Activated CD4-positive, alpha-beta T cell treated with anti-CD3 and anti-CD28 coated beads for 36 hours (primary cell): Measurements from ENCODE around the gene CLSTN2. TPM values are rescaled to one million over a fixed set of nuclear protein-coding genes. Genes with fewer than 3 reads are reported as not detected.

Experiments used
- ATAC-seq: fragments of 200-7000 bp; cut with Tn5 transposase; one replicate; pipeline ENCODE4 v1.10.0; 2021; ENCODE audit warnings: mild to moderate bottlenecking, moderate library complexity
- CTCF ChIA-PET: fragments of 350-600 bp; sonication (Branson Sonifier 250); formaldehyde crosslinking; loops from one replicate; lab custom pipeline; 2021; ENCODE audit warnings: antibody characterized with exemption; lab: Charles Lee
- POLR2A ChIA-PET: fragments of 350-600 bp; sonication (Branson Sonifier 250); formaldehyde crosslinking; loops from one replicate; lab custom pipeline; 2021; ENCODE audit warnings: antibody characterized with exemption, inconsistent platforms; lab: Charles Lee
- DNase-seq: peaks from one replicate; pipeline ENCODE4 v3.0.0-alpha.2; 2020
- H3K27ac Mint-ChIP-seq: one replicate; pipeline ENCODE4 v1.8.0; 2021; ENCODE audit warnings: mixed read lengths
- H3K27me3 Mint-ChIP-seq: one replicate; pipeline ENCODE4 v1.8.0; 2021; ENCODE audit warnings: mixed read lengths
- H3K36me3 Mint-ChIP-seq: one replicate; pipeline ENCODE4 v1.8.0; 2021; ENCODE audit warnings: low read depth, mixed read lengths
- H3K4me1 Mint-ChIP-seq: one replicate; pipeline ENCODE4 v1.8.0; 2021; ENCODE audit warnings: mixed read lengths
- H3K4me3 Mint-ChIP-seq: one replicate; pipeline ENCODE4 v1.8.0; 2021; ENCODE audit warnings: mild to moderate bottlenecking, moderate library complexity, mixed read lengths
- H3K9me3 Mint-ChIP-seq: one replicate; pipeline ENCODE4 v1.8.0; 2021; ENCODE audit warnings: low read depth, mixed read lengths
- intact Hi-C, 2 experiments: fragments of 100-400 bp; cut with DNase I in 1 of 2; cut with micrococcal nuclease in 1 of 2; formaldehyde crosslinking; loops; one replicate each; pipeline versions ENCODE4 v1.14.2 to v1.15.1; 2022 to 2024; cut with DNase I, micrococcal nuclease
- total RNA-seq, 2 experiments: library from RNA; stranded (reverse); gene quantifications; one replicate each; pipeline ENCODE4 v1.2.3, GENCODE V29; 2021

The CLSTN2 gene
- total RNA-seq, 2 experiments from 2014 or later, result not detected

DNA sequence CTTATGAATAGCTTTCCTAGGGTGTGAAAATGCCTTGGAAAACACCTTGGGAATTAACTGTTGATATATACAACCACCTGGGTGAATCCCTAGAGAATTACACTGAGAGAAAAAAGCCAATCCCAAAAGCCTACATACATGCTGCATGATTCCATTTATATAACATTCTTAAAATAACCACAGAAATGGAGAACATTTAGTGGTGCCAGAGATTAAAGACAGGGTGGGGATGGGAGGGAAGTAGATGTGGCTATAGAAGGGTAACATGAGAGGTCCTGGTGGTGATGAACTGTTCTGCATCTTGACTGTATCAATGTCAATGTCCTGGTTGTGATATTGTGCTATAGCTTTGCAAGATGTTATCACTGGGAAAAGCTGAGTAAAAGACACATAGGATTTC lies 291.0 kb downstream of the CLSTN2 start:
- H3K9me3 Mint-ChIP-seq, result peaks cover 16% of the 10 kb centered on the region
- peaks cover 8% of the 10 kb centered on the region for H3K27me3 Mint-ChIP-seq
- no peak for DNase-seq
- no peaks in the 10 kb centered on the region for H3K36me3 Mint-ChIP-seq
- H3K4me3 Mint-ChIP-seq, result no peak overlapping the region
- intact Hi-C loops, result no loop called here
- H3K4me1 Mint-ChIP-seq, result no peaks in the 10 kb centered on the region
- ATAC-seq, result no peak
- ChIA-PET CTCF (no interaction called here), POLR2A (no interaction called here)
- no peak overlapping the region for H3K27ac Mint-ChIP-seq

DNA sequence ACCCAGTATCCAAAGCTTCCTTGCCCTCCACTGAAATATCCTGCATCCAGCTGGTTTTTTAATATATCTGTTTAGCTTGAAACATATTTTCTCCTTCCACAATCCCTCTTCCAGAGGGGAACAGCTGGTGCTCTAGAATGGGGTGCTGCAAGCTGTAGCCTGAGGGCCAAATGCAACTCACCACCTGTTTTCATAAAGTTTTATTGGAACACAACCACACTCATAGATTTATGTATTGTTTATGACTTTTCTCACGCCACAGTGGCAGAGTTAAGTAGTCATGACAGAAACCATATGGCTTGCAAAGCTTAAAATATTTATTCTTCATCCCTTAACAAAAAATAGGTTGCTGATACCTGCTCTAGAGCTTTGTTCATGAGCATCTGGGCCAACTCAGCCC lies 298.7 kb downstream of the CLSTN2 start:
- no peak for DNase-seq
- H3K4me3 Mint-ChIP-seq, result no peak overlapping the region
- CTCF ChIA-PET, result no interaction called here
- no peaks in the 10 kb centered on the region for H3K4me1 Mint-ChIP-seq
- H3K36me3 Mint-ChIP-seq, result no peaks in the 10 kb centered on the region
- intact Hi-C loops, result no loop called here
- H3K27me3 Mint-ChIP-seq, result peaks cover 5% of the 10 kb centered on the region
- no peak for ATAC-seq
- POLR2A ChIA-PET, result no interaction called here
- H3K9me3 Mint-ChIP-seq, result peaks cover 7% of the 10 kb centered on the region
- H3K27ac Mint-ChIP-seq, result no peak overlapping the region

DNA sequence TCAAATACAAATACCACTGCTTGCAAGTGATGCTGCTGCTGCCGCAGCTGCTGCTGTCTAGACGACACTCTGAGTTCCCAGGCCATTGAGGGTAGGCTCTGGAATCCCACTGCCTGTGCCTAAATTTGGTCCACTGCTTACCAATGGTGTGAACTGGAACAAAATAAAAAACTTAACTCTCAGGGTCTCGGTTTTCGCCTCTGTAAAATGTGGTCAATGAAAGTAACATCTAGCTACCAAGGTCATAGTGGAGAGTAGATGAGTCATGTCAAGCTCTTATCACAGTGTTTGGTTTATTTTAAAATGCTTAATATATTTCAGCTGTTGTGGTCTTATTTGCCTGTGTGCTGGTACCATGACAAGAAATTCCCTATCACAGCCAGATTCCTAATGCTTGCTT lies 299.3 kb downstream of the CLSTN2 start:
- no peak for DNase-seq
- no peaks in the 10 kb centered on the region for H3K4me1 Mint-ChIP-seq
- peaks cover 4% of the 10 kb centered on the region for H3K9me3 Mint-ChIP-seq
- H3K4me3 Mint-ChIP-seq, result no peak overlapping the region
- POLR2A ChIA-PET, result no interaction called here
- ATAC-seq, result no peak
- no peaks in the 10 kb centered on the region for H3K36me3 Mint-ChIP-seq
- CTCF ChIA-PET, result no interaction called here
- no peak overlapping the region for H3K27ac Mint-ChIP-seq
- peaks cover 5% of the 10 kb centered on the region for H3K27me3 Mint-ChIP-seq
- intact Hi-C loops, result no loop called here

DNA sequence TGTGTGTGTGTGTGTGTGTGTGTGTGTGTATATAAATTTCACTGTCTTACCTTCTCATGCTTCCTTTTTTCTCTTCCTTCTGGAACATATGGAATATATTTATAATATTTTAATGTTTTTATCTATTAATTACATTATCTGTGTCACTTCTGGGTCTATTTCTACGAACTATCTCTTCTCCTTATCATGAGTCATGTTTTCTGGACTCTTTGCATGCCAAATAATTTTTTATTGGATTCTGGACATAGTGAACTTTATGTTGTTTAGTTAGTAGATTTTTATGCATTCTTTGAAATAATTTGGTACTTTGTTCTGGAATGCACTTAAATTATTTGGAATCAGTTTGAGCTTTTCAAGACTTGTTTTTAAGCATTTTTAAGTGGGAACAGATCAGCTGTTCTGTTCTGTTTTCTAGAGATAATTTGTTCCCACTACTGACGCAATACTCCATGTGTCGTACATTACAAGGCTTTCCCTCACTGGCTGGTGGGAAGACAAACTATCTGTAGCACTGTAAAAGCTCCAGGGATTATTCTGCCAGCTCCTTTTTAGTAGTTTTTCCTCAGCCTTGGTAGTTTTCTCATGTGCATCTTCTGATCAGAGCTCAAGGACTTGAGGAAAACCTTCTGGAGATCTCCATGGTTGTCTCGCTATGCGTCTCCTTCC lies 302.0 kb downstream of the CLSTN2 start:
- intact Hi-C loops, result no loop called here
- Mint-ChIP-seq H3K4me3 (no peak overlapping the region), H3K27ac (no peak overlapping the region), H3K4me1 (no peaks in the 10 kb centered on the region), H3K36me3 (no peaks in the 10 kb centered on the region), H3K9me3 (no peaks in the 10 kb centered on the region), H3K27me3 (peaks cover 2% of the 10 kb centered on the region)
- POLR2A ChIA-PET, result no interaction called here
- no peak for ATAC-seq
- no peak for DNase-seq
- CTCF ChIA-PET, result no interaction called here

DNA sequence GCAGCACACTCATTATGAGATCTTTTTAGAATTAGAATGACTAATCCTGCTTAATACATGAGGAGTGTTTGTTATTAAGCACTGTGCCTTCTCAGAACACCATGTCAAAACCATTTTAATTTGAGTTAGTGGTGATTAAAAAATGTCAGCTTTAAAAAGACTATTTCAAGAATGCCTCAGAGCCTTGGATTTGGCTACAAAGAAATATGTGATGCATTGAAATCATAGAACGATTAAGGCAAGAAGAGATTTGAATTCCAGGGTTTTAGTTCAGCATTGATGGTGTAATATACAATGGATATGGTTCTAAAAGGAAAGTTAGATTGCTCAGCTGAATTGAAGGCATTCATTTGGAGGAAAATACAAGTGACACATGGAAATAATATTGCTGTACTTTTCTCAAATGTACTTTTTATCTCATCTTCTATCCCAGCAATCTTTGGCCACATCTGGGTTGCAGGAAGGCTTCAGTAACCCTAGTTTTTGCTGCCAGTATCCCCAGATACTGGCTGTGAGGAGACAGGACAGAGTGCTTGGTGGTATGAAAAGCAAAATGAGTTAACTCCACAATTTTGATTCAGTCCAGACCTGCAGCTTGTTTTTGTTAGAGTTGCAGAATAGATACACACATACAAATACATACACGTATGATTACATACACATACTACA lies 303.8 kb downstream of the CLSTN2 start:
- POLR2A ChIA-PET, result no interaction called here
- CTCF ChIA-PET, result no interaction called here
- no peak for ATAC-seq
- Mint-ChIP-seq H3K36me3 (no peaks in the 10 kb centered on the region), H3K4me1 (no peaks in the 10 kb centered on the region), H3K27ac (no peak overlapping the region), H3K4me3 (no peak overlapping the region), H3K9me3 (no peaks in the 10 kb centered on the region), H3K27me3 (peaks cover 2% of the 10 kb centered on the region)
- intact Hi-C loops, result no loop called here
- no peak for DNase-seq

DNA sequence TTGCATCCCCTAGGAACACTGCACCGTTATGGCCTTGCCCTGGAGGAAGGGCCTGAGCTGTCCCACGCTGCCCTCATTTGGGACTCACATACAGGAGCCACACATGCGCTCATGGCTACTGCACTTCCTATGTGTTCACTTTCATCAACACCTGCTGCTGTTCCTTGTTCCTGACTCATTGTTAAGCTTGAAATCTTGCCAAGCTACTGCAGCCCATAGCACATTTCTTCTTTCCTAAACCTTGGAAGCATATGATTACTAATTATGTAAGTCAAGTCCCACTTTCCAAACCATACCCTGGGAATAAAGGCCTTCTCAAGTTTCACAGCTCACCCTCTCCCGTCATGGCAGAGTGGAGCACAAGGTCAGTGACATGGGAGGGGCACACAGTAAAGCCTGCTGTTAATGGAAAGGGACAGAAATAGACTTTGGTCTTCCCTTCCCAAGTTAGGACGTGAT lies 307.9 kb downstream of the CLSTN2 start:
- H3K27ac Mint-ChIP-seq, result no peak overlapping the region

DNA sequence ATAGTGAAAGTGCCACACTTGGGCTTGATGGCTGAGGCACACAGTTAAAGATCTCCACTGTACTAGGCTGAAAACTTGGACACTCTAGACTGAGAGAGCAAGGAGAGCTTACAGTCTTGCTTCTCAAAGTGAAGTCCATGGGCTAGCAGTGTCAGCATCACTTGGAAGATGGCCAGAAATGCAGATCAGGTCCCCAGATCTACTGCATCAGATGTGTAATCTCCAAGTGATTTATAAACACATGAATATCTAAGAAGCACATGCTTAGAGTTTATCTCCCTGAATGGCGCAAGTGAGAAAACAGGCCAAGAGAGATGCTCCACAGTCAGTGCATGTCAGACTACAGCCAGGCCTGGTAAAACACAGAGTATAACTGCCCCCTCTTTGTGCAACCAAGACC lies 308.6 kb downstream of the CLSTN2 start:
- Mint-ChIP-seq H3K9me3 (no peaks in the 10 kb centered on the region), H3K27ac (no peak overlapping the region), H3K4me3 (no peak overlapping the region), H3K4me1 (no peaks in the 10 kb centered on the region), H3K36me3 (no peaks in the 10 kb centered on the region), H3K27me3 (no peaks in the 10 kb centered on the region)
- intact Hi-C loops, result no loop called here
- ChIA-PET CTCF (no interaction called here), POLR2A (no interaction called here)
- ATAC-seq, result no peak
- no peak for DNase-seq

More for the DNA sequence above, 307.9 kb downstream of the CLSTN2 start:
- ChIA-PET CTCF (no interaction called here), POLR2A (no interaction called here)
- Mint-ChIP-seq H3K4me3 (no peak overlapping the region), H3K36me3 (no peaks in the 10 kb centered on the region), H3K4me1 (no peaks in the 10 kb centered on the region), H3K9me3 (no peaks in the 10 kb centered on the region), H3K27me3 (no peaks in the 10 kb centered on the region)
- ATAC-seq (no peak), DNase-seq (no peak)
- intact Hi-C loops, result no loop called here

DNA sequence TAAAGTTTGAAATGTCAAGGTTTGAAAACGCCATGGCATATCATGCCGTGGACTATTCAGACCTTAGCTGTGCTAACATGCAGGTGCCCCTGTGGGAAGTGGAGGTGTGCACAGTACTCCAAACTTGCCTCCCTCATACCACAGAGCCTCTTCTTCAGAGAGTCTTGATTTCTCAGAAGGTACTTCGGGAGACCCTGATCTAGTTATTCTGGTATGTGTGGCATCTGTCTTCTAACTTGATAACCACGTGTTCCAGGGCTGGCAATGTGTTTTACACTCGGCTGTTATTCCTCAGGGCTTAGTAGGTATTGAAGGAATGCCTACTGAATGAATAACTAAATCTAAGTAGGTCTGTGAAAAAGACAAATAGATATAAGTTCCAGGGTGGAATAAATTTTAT lies 309.9 kb downstream of the CLSTN2 start:
- CTCF ChIA-PET, result no interaction called here
- no peak overlapping the region for H3K27ac Mint-ChIP-seq
- no peaks in the 10 kb centered on the region for H3K9me3 Mint-ChIP-seq
- ATAC-seq (no peak), DNase-seq (no peak)
- H3K4me1 Mint-ChIP-seq, result no peaks in the 10 kb centered on the region
- no peak overlapping the region for H3K4me3 Mint-ChIP-seq
- POLR2A ChIA-PET, result no interaction called here
- no peaks in the 10 kb centered on the region for H3K27me3 Mint-ChIP-seq
- H3K36me3 Mint-ChIP-seq, result no peaks in the 10 kb centered on the region
- intact Hi-C loops, result no loop called here

DNA sequence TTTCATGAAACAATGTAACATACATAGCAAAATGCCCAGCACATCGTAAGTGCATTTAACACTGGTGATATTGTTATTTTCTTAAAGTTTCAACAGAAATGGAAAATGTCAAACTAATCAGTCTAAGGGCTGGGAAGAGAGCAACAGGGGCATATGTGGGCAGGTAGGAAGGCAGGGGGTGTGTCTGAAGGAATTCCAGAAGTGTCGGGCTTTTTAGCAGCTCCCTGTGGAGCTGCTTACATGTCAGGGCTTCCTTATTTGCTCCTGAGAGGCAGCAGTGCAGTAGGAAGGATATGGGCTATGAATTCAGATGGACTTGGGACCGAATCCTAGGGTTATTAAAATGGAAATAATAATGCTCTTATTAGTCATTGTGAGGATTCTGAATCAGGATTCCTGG lies 311.6 kb downstream of the CLSTN2 start:
- Mint-ChIP-seq H3K4me1 (no peaks in the 10 kb centered on the region), H3K9me3 (no peaks in the 10 kb centered on the region), H3K27me3 (peaks cover 2% of the 10 kb centered on the region), H3K4me3 (no peak overlapping the region), H3K27ac (no peak overlapping the region), H3K36me3 (no peaks in the 10 kb centered on the region)
- DNase-seq (no peak), ATAC-seq (no peak)
- ChIA-PET POLR2A (no interaction called here), CTCF (no interaction called here)
- intact Hi-C loops, result no loop called here

DNA sequence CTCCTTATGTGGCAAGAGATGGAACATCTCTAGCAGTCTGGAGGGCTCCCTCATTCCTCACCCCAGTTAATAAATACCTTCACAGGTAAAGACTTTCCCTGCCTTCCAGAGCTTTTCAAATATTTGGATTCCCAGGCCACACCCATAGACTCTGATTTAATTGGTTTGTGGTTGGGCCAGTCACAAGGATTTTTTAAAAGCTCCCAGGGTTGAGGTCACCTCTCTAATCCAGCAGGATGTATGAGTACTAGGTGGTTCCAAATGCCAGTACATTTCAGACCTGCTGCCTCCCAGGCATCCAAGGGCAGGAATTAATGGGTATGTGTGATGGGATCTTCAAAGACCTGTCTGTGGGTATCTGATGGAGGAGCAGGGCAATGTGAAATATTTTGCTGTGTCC lies 312.8 kb downstream of the CLSTN2 start:
- DNase-seq, result no peak
- CTCF ChIA-PET, result interaction anchor here (0.5 kb wide), 1 partner anchor 406 kb away, joined by 3 read pairs; no protein-coding TSS in a partner anchor
- intact Hi-C loops, result no loop called here
- Mint-ChIP-seq H3K27ac (no peak overlapping the region), H3K4me3 (no peak overlapping the region), H3K36me3 (no peaks in the 10 kb centered on the region), H3K9me3 (no peaks in the 10 kb centered on the region), H3K27me3 (peaks cover 3% of the 10 kb centered on the region), H3K4me1 (no peaks in the 10 kb centered on the region)
- ATAC-seq, result no peak
- POLR2A ChIA-PET, result no interaction called here

DNA sequence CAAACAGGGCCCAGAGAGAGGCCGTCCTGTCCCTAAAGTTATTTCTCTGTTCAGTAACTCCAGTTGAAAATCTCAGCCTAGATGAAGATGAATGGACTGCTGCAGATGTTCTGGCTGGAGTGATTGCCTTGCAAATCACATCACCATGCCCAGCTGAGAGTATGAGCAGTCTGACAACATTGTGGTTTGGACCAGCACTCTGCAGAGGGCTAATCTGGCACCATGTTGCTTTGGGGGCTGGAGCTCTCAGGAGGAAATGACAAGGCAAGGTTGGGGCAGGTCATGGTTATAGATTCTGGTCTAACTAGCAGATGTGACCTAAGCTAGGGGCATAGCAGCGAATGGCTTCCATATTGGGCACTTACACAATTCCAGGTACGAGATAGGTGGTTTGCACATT lies 314.2 kb downstream of the CLSTN2 start:
- H3K27me3 Mint-ChIP-seq, result peaks cover 3% of the 10 kb centered on the region
- no peaks in the 10 kb centered on the region for H3K36me3 Mint-ChIP-seq
- H3K4me1 Mint-ChIP-seq, result no peaks in the 10 kb centered on the region
- H3K4me3 Mint-ChIP-seq, result no peak overlapping the region
- ChIA-PET CTCF (interaction anchor here (0.6 kb wide), 1 partner anchor 52 kb away, joined by 3 read pairs; no protein-coding TSS in a partner anchor), POLR2A (no interaction called here)
- no peak overlapping the region for H3K27ac Mint-ChIP-seq
- no peaks in the 10 kb centered on the region for H3K9me3 Mint-ChIP-seq
- intact Hi-C loops, result no loop called here
- no peak for DNase-seq
- ATAC-seq, result no peak
